ENCODE data around the gene ANO5. TPM values are rescaled to one million over a fixed set of nuclear protein-coding genes. Genes with fewer than 3 reads are reported as not detected.
"Not testable (repeated sequence)": the region's sequence is repeated elsewhere in the genome, so short reads cannot be mapped to it uniquely, and the experiment has no call there.

Gene ANO5
- total RNA-seq, 2 donors from 2014 or later, result 11.2 to 12.0 TPM

GRCh38 chr11:22276535-22276934 lies 83.7 kb downstream of the ANO5 start:
- ATAC-seq (peak; percentile 90), DNase-seq (no peak)
- intact Hi-C loops (cut with DNase I, micrococcal nuclease), result loop anchor here in 1 of 2 donors (10.0 kb wide), 1 partner anchor 1632 kb away; no protein-coding TSS in a partner anchor

DNA sequence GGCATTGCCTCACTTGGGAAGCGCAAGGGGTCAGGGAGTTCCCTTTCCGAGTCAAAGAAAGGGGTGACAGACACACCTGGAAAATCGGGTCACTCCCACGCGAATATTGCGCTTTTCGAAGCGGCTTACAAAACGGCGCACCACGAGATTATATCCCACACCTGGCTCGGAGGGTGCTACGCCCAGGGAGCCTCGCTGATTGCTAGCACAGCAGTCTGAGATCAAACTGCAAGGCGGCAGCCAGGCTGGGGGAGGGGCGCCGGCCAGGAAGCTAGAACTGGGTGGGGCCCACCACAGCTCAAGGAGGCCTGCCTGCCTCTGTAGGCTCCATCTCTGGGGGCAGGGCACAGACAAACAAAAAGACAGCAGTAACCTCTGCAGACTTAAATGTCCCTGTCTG lies 92.1 kb downstream of the ANO5 start:
- ATAC-seq; DNase-seq; intact Hi-C loops (cut with DNase I, micrococcal nuclease): not testable (repeated sequence)

- ATAC-seq, result no peak
- intact Hi-C loops (cut with DNase I, micrococcal nuclease), result loop anchor here in 1 of 2 donors (5.0 kb wide), 1 partner anchor 135 kb away; no protein-coding TSS in a partner anchor
These were observed 109.5 kb downstream of the ANO5 start for GRCh38 chr11:22302368-22302767.

DNA sequence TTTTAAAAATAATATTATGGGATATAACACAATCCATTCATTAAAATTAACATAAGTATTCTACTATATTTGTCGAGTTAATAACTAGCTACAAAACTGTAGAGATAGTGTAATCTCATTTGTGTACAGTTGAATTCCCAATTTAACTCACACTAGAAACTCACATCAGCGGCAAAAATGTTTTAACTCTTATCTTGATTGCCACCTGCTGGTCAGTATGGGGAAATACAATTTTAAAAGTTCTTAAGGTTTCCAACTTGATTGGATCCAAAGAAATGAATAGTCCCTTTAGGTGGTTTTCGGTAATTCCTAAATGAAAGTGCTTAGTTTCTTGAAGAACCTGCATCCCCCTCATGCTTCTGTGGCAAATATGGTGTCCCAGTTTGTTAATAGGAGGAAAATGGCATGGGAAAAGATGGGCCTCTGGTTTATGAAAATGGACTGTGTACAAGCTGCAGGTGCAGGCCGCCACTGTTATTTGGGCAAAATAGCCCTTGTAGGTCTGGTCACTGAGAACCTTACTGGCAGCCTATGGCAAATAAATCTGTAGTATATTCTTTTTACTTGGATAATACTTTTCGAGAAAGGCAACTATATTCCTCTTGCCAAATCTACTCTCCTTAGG lies 111.6 kb downstream of the ANO5 start:
- intact Hi-C loops (cut with DNase I, micrococcal nuclease), result loop anchor here in 1 of 2 donors (5.0 kb wide), 1 partner anchor 137 kb away; no protein-coding TSS in a partner anchor
- no peak for ATAC-seq
- DNase-seq, result no peak

More at GRCh38 chr11:22302368-22302767, 109.5 kb downstream of the ANO5 start:
- no peak for DNase-seq

DNA sequence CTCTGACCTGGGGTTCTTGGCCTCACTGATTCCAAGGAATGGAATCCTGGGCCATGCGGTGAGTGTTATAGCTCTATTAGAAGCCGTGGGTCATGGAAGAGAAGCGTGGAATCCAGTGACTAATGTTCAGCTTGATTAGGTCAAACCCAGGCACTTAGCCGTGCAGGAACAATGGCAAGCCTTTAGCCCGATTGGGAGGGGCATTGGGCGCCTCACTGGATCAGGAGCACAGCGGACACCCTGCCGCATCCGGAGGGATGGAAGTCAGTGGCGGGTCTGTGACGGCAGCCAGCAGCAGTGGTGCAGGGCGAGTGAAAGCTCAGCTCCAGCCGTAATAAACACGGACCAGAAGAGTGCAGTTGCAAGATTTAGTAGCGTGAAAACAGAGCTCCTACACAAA lies 124.8 kb downstream of the ANO5 start:
- DNase-seq (no peak), ATAC-seq (no peak)
- intact Hi-C loops (cut with DNase I, micrococcal nuclease), result no loop called here

DNA sequence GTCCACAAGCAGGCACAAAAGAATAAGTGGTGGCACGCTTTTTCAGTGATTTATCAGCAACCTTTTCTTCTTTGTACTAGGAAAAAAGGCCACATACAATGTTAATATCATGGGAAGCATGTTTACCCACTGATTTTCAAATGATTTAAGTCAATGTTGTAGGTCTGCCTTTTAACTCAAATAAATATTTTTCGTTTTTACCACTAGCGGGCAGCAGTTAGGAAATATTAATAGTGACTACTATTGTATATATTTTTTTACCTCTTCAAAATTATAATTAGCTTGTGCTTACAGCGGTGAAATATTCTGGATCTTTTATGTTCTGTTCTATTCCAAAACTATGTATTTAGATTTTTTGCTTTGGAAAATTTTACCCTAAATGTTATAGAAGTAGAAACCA lies 138.9 kb downstream of the ANO5 start:
- ATAC-seq (no peak), DNase-seq (no peak)
- intact Hi-C loops (cut with DNase I, micrococcal nuclease), result loop anchor here in 1 of 2 donors (5.0 kb wide), 1 partner anchor 456 kb away; no protein-coding TSS in a partner anchor

Other genes starting within 250 kb of the ANO5 start
- not detected for gene SLC17A6, start 145.3 kb downstream of the ANO5 start, total RNA-seq

Measured in left colon (tissue), 2 donors.